Measurements from ENCODE around the gene BRS3.

DNA sequence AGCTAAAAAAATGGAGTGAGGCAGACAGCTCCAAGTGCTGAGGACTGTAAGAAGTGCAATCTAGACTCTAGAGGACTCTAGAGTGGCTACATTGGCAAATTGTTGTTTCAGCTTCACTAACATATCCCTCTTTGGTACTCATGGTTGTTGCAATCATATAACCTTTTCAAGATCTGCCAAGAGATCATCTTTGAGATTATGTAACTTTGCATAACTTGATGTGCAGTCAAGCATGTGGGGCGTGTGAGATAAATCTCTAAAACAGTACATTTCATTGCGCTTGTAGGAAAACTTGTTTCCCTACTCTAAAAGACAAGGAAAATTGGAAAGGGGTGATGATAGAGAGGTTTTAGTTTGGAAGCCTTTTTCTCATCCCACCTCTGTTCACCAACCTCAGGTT is 11.2 kb upstream of the BRS3 start:
- TF ChIP-seq, protein P1, sequence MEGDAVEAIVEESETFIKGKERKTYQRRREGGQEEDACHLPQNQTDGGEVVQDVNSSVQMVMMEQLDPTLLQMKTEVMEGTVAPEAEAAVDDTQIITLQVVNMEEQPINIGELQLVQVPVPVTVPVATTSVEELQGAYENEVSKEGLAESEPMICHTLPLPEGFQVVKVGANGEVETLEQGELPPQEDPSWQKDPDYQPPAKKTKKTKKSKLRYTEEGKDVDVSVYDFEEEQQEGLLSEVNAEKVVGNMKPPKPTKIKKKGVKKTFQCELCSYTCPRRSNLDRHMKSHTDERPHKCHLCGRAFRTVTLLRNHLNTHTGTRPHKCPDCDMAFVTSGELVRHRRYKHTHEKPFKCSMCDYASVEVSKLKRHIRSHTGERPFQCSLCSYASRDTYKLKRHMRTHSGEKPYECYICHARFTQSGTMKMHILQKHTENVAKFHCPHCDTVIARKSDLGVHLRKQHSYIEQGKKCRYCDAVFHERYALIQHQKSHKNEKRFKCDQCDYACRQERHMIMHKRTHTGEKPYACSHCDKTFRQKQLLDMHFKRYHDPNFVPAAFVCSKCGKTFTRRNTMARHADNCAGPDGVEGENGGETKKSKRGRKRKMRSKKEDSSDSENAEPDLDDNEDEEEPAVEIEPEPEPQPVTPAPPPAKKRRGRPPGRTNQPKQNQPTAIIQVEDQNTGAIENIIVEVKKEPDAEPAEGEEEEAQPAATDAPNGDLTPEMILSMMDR (IDR thresholded peaks at IDR 0.05), result no peak
- TF ChIP-seq POLR2A (IDR thresholded peaks at IDR 0.05), result no peak

All from adrenal gland (tissue), 5 donors.